CD14-positive monocyte (primary cell): Measurements from ENCODE around the gene TCF21. TPM values are rescaled to one million over a fixed set of nuclear protein-coding genes. Genes with fewer than 3 reads are reported as not detected.

Experiments used
- DNase-seq, 3 donors: peaks; one replicate each; pipeline ENCODE4 v3.0.0-alpha.2; 2011 to 2022
- H2AFZ ChIP-seq: 2 replicates; pipeline ENCODE4 v1.6.0; 2012; ENCODE audit warnings: mild to moderate bottlenecking, low read depth, low read length, inconsistent platforms; ENCODE audit not compliant: insufficient read depth, poor library complexity, severe bottlenecking
- H3K27ac ChIP-seq, 2 donors: 1 replicate in 1 of 2; 2 replicates in 1 of 2; pipeline ENCODE4 v1.5.1; 2012 to 2013; ENCODE audit warnings: low read length in 2 of 2, control low read depth in 1 of 2, inconsistent platforms in 1 of 2, low read depth in 1 of 2, mild to moderate bottlenecking in 1 of 2
- H3K27me3 ChIP-seq, 2 donors: one replicate each; pipeline versions ENCODE4 v1.6.0 to v1.6.1; 2011 to 2013; ENCODE audit warnings: low read length in 2 of 2; ENCODE audit not compliant: control insufficient read depth in 2 of 2, insufficient read depth in 2 of 2
- H3K36me3 ChIP-seq, 2 donors: replicated peaks in 1 of 2; 1 replicate in 1 of 2; 2 replicates in 1 of 2; pipeline versions ENCODE4 v1.5.1 to v1.6.1; 2012 to 2013; ENCODE audit warnings: low read length in 2 of 2, control low read depth in 1 of 2, inconsistent platforms in 1 of 2, mild to moderate bottlenecking in 1 of 2; ENCODE audit not compliant: insufficient read depth in 2 of 2, control insufficient read depth in 1 of 2
- H3K4me1 ChIP-seq, 2 donors: 1 replicate in 1 of 2; 2 replicates in 1 of 2; pipeline versions ENCODE4 v1.5.1 to v1.6.1; 2012 to 2013; ENCODE audit warnings: low read length in 2 of 2, control low read depth in 1 of 2, inconsistent platforms in 1 of 2, mild to moderate bottlenecking in 1 of 2, moderate library complexity in 1 of 2; ENCODE audit not compliant: insufficient read depth in 2 of 2, control insufficient read depth in 1 of 2
- H3K4me2 ChIP-seq: replicated peaks from 2 replicates; pipeline ENCODE3; 2012; ENCODE audit warnings: low read length, moderate library complexity, mild to moderate bottlenecking; ENCODE audit not compliant: poor library complexity, severe bottlenecking; ENCODE audit errors: extremely low read depth
- H3K4me3 ChIP-seq, 3 experiments: fragments of 200-600 bp in 1 of 3; sonication (generic) in 1 of 3; replicated peaks in 1 of 3; 1 replicate in 2 of 3; 2 replicates in 1 of 3; pipeline ENCODE4 v1.5.1; 2011 to 2013; ENCODE audit warnings: low read length in 3 of 3, mild to moderate bottlenecking in 3 of 3, control low read depth in 2 of 3, low read depth in 2 of 3, inconsistent platforms in 1 of 3, moderate library complexity in 1 of 3
- H3K79me2 ChIP-seq: 2 replicates; pipeline ENCODE4 v1.6.0; 2012; ENCODE audit warnings: mild to moderate bottlenecking, control low read depth, inconsistent platforms, low read length, moderate library complexity; ENCODE audit not compliant: insufficient read depth
- H3K9ac ChIP-seq: 2 replicates; pipeline ENCODE4 v1.6.0; 2017; ENCODE audit warnings: low read length, mild to moderate bottlenecking; ENCODE audit not compliant: insufficient read depth, poor library complexity, severe bottlenecking
- H3K9me3 ChIP-seq, 2 donors: replicated peaks in 1 of 2; 1 replicate in 1 of 2; 2 replicates in 1 of 2; pipeline versions ENCODE4 v1.5.1 to v1.6.1; 2012 to 2013; ENCODE audit warnings: low read length in 2 of 2, control low read depth in 1 of 2; ENCODE audit not compliant: control insufficient read depth in 1 of 2, insufficient read depth in 1 of 2
- H4K20me1 ChIP-seq: 2 replicates; pipeline ENCODE4 v1.6.0; 2012; ENCODE audit warnings: mild to moderate bottlenecking, low read length, control low read depth, moderate library complexity; ENCODE audit not compliant: insufficient read depth
- H3K27ac Mint-ChIP-seq, 7 donors: one replicate each; pipeline ENCODE4 v1.8.0; 2020; ENCODE audit warnings: mild to moderate bottlenecking in 7 of 7, mixed read lengths in 7 of 7, moderate library complexity in 6 of 7, inconsistent platforms in 2 of 7
- H3K27me3 Mint-ChIP-seq, 3 donors: one replicate each; pipeline ENCODE4 v1.8.0; 2021 to 2022; ENCODE audit warnings: low read depth in 3 of 3, mild to moderate bottlenecking in 3 of 3, mixed read lengths in 3 of 3, moderate library complexity in 3 of 3, inconsistent platforms in 1 of 3
- H3K36me3 Mint-ChIP-seq, 2 donors: one replicate each; pipeline ENCODE4 v1.8.0; 2020; ENCODE audit warnings: mixed read lengths in 2 of 2, inconsistent platforms in 1 of 2, mild to moderate bottlenecking in 1 of 2
- H3K4me1 Mint-ChIP-seq: one replicate; pipeline ENCODE4 v1.8.0; 2020; ENCODE audit warnings: mild to moderate bottlenecking, mixed read lengths
- H3K4me3 Mint-ChIP-seq, 2 donors: one replicate each; pipeline ENCODE4 v1.8.0; 2020; ENCODE audit warnings: mild to moderate bottlenecking in 2 of 2, mixed read lengths in 2 of 2, moderate library complexity in 1 of 2
- H3K9me3 Mint-ChIP-seq, 7 donors: one replicate each; pipeline ENCODE4 v1.8.0; 2020 to 2022; ENCODE audit warnings: mixed read lengths in 7 of 7, mild to moderate bottlenecking in 6 of 7, moderate library complexity in 6 of 7, inconsistent platforms in 2 of 7
- WGBS: methylation state at CpG from one replicate; pipeline ENCODE4 v1.1.5; 2013; ENCODE audit warnings: missing lambda C conversion rate; ENCODE audit not compliant: insufficient coverage; 5-methylcytosine and 5-hydroxymethylcytosine counted together
- intact Hi-C, 2 donors: fragments of 100-400 bp; cut with micrococcal nuclease; formaldehyde crosslinking; loops; one replicate each; pipeline versions ENCODE4 v1.15.0 to v1.15.1; 2023
- polyA plus RNA-seq, 3 donors: library from polyadenylated mRNA; depleted of rRNA in 1 of 3; unstranded in 2 of 3; stranded (reverse) in 1 of 3; fragments of 300-500 nt in 2 of 3; fragments of >200 nt in 1 of 3; fragmentation: Illumina TruSeq in 2 of 3; gene quantifications; 1 replicate in 2 of 3; 2 replicates in 1 of 3; pipeline ENCODE4 v1.2.3, GENCODE V29; 2012 to 2021
- TF ChIP-seq, protein P1 (sequence below): fragments of 200-600 bp; IDR thresholded peaks from one replicate; pipeline ENCODE4 v1.8.0; 2022; ENCODE audit warnings: antibody characterized with exemption, mild to moderate bottlenecking

Gene TCF21
- polyA plus RNA-seq, 3 donors = not detected

DNA sequence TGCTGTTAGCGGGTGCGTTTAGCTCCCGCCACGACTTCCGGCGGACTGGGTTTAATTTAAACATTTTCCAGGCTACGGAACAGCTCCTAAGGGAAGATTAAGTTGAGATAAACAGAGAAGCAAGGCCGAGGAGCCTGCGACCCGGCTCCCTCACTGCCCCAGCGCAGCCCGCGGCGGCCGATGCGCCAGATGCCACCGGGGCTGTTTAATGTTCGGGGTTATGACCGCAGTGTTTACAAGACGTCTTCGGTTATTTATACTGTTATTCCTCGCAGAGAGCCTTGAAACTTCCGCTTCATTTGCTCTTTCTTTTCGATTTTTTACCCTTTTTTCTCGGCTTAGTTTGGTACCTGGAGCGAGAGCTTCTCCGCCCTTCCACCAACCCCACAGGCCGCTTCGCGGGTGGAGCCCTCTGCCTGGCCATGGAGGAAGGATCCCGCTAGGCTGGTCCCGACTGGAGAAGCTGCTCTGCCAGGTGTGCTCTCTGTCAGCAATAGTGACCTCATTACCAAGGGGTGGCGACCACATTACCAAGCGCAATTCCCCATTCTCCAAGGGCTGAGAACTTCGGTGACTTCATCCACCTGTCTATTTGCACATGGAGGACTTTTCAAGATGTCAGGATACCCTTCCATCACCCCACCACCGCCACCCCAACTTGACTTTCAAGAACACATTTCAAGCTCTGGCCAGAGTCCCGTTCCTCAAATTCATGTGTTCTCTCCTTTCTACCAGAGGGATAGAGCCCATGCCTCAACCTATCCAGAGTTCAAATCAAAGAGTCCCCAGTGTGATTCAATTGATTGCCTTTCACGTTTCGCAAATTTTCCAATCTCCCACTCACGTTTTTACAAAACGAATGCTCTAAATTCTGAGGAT lies 4.1 kb downstream of the TCF21 start:
- H3K4me1 Mint-ChIP-seq = peaks cover 27% of the 10 kb centered on the region
- no peak overlapping the region for H3K9ac ChIP-seq
- no peak overlapping the region for H3K27ac ChIP-seq
- TF ChIP-seq, protein P1, sequence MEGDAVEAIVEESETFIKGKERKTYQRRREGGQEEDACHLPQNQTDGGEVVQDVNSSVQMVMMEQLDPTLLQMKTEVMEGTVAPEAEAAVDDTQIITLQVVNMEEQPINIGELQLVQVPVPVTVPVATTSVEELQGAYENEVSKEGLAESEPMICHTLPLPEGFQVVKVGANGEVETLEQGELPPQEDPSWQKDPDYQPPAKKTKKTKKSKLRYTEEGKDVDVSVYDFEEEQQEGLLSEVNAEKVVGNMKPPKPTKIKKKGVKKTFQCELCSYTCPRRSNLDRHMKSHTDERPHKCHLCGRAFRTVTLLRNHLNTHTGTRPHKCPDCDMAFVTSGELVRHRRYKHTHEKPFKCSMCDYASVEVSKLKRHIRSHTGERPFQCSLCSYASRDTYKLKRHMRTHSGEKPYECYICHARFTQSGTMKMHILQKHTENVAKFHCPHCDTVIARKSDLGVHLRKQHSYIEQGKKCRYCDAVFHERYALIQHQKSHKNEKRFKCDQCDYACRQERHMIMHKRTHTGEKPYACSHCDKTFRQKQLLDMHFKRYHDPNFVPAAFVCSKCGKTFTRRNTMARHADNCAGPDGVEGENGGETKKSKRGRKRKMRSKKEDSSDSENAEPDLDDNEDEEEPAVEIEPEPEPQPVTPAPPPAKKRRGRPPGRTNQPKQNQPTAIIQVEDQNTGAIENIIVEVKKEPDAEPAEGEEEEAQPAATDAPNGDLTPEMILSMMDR = no peak
- no peak for DNase-seq
- no peaks in the 10 kb centered on the region for H3K36me3 ChIP-seq
- no peak overlapping the region for H2AFZ ChIP-seq
- H3K4me3 ChIP-seq = no peak overlapping the region
- 6% methylated on average over 41 of the region's 41 CpGs for WGBS
- H3K4me2 ChIP-seq = no peak overlapping the region
- peaks cover 5 to 9% of the 10 kb centered on the region in 2 donors for H3K36me3 Mint-ChIP-seq
- peak overlapping the region in 1 of 2 donors; percentile 68 for H3K4me3 Mint-ChIP-seq
- H3K4me1 ChIP-seq = peaks cover 0 to 4% of the 10 kb centered on the region in 2 donors
- H3K9me3 Mint-ChIP-seq = peaks cover 0 to 29% (median 14%) of the 10 kb centered on the region in 7 donors
- no peaks in the 10 kb centered on the region for H3K79me2 ChIP-seq
- H3K9me3 ChIP-seq = peaks cover 8 to 51% of the 10 kb centered on the region in 2 donors
- peaks cover 98 to 100% of the 10 kb centered on the region in 2 donors for H3K27me3 ChIP-seq
- intact Hi-C loops = no loop called here
- peaks cover 95 to 98% (median 95%) of the 10 kb centered on the region in 3 donors for H3K27me3 Mint-ChIP-seq
- no peaks in the 10 kb centered on the region for H4K20me1 ChIP-seq
- no peak overlapping the region for H3K27ac Mint-ChIP-seq

DNA sequence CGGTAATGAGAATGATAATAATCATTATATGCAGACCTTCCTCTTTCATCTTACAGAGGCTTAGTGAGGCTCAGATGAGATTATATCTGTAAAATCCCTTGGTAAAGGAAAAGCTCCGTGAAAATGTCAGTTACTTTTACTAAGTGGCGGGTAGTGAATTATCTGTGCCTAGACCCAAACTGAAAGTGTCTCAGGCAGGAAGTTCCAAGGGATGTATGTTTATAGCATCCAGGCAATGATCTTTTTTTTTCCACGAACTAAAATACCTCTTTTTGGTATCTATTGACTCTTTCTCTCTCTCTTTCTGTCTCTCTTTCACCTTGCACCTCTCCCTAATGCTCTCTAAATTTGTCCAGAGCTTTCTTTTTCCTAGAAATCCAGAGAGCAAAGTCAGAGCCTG lies 5.0 kb downstream of the TCF21 start:
- Histone ChIP-seq H3K4me2 (no peak overlapping the region), H2AFZ (no peak overlapping the region), H3K4me3 (no peak overlapping the region), H3K36me3 (no peaks in the 10 kb centered on the region), H3K79me2 (no peaks in the 10 kb centered on the region), H3K27me3 (peaks cover 98 to 100% of the 10 kb centered on the region in 2 donors), H3K27ac (no peak overlapping the region), H3K9ac (no peak overlapping the region), H3K4me1 (peaks cover 0 to 4% of the 10 kb centered on the region in 2 donors), H3K9me3 (peaks cover 8 to 47% of the 10 kb centered on the region in 2 donors), H4K20me1 (no peaks in the 10 kb centered on the region)
- WGBS = 20% methylated on average over 2 of the region's 4 CpGs
- Mint-ChIP-seq H3K4me1 (peaks cover 27% of the 10 kb centered on the region), H3K4me3 (peak overlapping the region in 1 of 2 donors; percentile 72), H3K36me3 (peaks cover 5 to 9% of the 10 kb centered on the region in 2 donors), H3K27ac (no peak overlapping the region), H3K27me3 (peaks cover 93 to 98% (median 95%) of the 10 kb centered on the region in 3 donors), H3K9me3 (peaks cover 0 to 25% (median 11%) of the 10 kb centered on the region in 7 donors)
- no peak for DNase-seq
- intact Hi-C loops = no loop called here
- TF ChIP-seq, protein P1 = no peak
